ENCODE data around the gene TBL3. TPM values are rescaled to one million over a fixed set of nuclear protein-coding genes. Genes with fewer than 3 reads are reported as not detected.
A peak's percentile ranks its signal among the peaks of the same experiment; 100 is the strongest.
"Not testable (repeated sequence)": the region's sequence is repeated elsewhere in the genome, so short reads cannot be mapped to it uniquely, and the experiment has no call there.

TBL3 gene
- total RNA-seq, 2 experiments from 2014 or later = 27.7 to 28.7 TPM

DNA sequence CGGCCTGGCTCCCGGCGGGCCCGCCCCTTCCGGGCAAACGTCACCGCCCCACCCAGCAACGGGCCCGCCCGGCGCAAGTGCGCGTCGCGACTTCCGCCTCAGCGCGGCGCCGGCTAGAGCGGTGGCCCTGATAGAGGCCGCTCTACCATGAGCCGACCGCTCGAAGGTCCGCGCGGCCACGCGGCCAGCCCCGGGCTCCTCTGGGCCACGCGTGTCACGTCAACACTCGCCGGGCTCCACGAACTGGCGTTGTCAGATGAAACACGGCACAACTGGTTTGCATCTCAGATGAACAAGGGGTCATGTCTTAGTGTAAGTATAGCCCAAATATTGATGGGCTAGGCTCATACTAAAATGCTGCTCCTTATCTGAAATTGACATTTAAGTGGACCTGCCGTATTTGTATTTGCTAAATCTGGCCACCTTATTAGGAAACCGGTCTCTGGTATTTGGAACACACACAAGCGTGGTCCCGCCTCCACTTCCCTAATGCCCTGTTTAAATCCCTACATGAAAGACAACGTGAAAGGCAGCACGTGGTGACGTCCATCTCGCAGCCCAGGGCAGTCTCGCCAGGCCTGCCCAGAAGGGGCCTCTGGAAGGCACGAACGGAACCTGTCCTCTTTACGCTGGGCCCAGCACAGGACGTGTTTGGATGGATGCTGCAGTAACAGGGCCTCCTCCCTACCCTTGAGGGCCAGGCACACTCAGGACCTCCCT is 38.1 kb downstream of the TBL3 start, which contains the start of gene ZNF598:
Gene ZNF598, minus strand, starts transcription at position 31 of the 720 bp plus-strand sequence.
- H3K4me1 Mint-ChIP-seq = peaks cover 41% of the 10 kb centered on the region
- peak; percentile 83 for DNase-seq
- peaks cover 15% of the 10 kb centered on the region for H3K36me3 Mint-ChIP-seq (ENCODE audit: low read depth)
- H3K27ac Mint-ChIP-seq = peak within 1 kb of the TSS; percentile 88
- no peaks in the 10 kb centered on the region for H3K9me3 Mint-ChIP-seq
- POLR2A ChIA-PET = interaction anchor here (1.5 to 3.2 kb wide), 5 partner anchors 18 to 145 kb away, joined by 4 to 24 read pairs (median 14); partner anchors contain the start of genes RPS2, SYNGR3 and TRAF7
- H3K4me3 Mint-ChIP-seq = peak within 1 kb of the TSS; percentile 92
- H3K27me3 Mint-ChIP-seq = no peaks in the 10 kb centered on the region
- CTCF ChIA-PET = interaction anchor here (2.6 kb wide), 1 partner anchor 131 kb away, joined by 12 read pairs; no protein-coding TSS in a partner anchor

DNA sequence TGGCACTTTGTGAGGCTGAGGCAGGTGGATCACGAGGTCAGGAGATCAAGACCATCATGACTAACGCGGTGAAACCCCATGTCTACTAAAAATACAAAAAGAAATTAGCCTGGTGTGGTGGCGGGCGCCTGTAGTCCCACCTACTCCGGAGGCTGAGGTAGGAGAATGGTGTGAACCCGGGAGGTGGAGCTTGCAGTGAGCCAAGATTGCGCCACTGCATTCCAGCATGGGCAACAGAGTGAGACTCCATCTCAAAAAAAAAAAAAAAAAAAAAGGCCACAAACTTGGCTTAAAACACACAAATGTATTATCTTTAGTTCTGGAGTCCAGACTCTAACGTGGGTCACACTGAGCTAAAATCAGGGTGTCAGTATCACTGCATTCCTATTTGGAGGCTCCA is 39.9 kb downstream of the TBL3 start:
- not testable (repeated sequence) for H3K27me3 Mint-ChIP-seq
- CTCF ChIA-PET = interaction anchor here (1.0 to 1.9 kb wide), 3 partner anchors 11 to 129 kb away, joined by 3 to 6 read pairs (median 3); partner anchors contain the start of genes NTHL1 and TSC2

DNA sequence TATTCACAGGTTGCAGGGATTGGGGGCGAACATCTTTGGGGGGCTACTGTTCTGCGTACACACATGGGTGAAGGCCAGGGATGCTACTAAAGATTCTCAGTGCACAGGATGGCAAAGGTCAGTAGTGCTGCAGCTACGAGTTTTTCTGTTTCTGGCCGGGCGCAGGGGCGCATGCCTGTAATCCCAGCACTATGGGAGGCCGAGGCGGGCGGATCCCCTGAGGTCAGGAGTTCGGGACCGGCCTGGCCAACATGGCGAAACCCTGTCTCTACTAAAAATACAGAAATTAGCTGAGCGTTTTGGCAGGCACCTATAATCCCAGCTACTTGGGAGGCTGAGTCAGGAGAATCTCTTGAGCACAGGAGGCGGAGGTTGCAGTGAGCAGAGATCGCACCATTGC is 41.7 kb downstream of the TBL3 start:
- Mint-ChIP-seq H3K36me3 (ENCODE audit: low read depth) (peaks cover 6% of the 10 kb centered on the region), H3K4me1 (peaks cover 10% of the 10 kb centered on the region), H3K27me3 (peaks cover 3% of the 10 kb centered on the region), H3K9me3 (no peaks in the 10 kb centered on the region), H3K4me3 (no peak overlapping the region), H3K27ac (no peak overlapping the region)
- POLR2A ChIA-PET = interaction anchor here (1.6 kb wide), 1 partner anchor 34 kb away, joined by 4 read pairs; the partner anchor contains the start of genes NTHL1 and TSC2
- CTCF ChIA-PET = interaction anchor here (0.6 to 1.9 kb wide), 3 partner anchors 9 to 129 kb away, joined by 5 to 6 read pairs (median 6); no protein-coding TSS in a partner anchor
- no peak for DNase-seq

More for the DNA sequence above, 39.9 kb downstream of the TBL3 start:
- not testable (repeated sequence) for DNase-seq, H3K4me3 Mint-ChIP-seq, H3K9me3 Mint-ChIP-seq, H3K27ac Mint-ChIP-seq
- Mint-ChIP-seq H3K4me1 (peaks cover 28% of the 10 kb centered on the region), H3K36me3 (ENCODE audit: low read depth) (peaks cover 15% of the 10 kb centered on the region)
- POLR2A ChIA-PET = interaction anchor here (1.3 to 1.5 kb wide), 2 partner anchors 40 to 143 kb away, joined by 4 read pairs; partner anchors contain the start of gene TBL3

DNA sequence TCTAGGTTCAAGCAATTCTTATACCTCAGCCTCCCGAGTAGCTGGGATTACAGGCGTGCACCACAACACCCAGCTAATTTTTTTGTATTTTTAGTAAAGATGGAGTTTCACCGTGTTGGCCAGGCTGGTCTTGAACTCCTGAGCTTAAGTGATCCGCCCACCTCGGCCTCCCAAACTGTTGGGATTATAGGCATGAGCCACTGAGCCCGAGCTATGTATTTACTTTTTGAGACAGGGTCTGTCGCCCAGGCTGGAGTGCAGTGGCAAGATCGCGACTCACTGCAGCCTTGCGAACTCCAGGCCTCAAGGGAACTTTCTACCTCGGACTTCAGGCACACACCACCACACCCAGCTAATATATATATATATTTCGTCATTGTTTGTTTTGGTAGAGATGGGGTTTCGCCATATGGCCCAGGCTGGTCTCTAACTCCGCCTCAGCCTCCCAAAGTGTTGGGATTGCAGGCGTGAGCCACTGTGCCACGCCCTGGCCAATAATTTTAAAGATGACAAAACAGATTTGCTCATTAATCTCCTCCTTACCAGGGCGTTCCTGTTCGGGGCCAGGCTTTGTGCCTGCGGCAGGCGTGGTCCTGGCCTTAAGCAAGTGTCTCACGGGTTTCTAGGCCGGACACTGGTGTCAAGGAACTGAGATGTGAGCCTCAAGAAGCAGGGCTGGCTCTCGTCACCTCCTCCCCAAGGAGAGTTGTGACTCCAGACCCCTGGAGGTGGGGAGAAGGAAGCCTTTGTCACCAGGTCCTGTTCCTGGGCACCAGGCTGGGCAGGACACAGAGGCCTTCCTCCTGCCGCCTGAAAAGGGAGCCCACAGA is 43.5 kb downstream of the TBL3 start:
- POLR2A ChIA-PET = interaction anchor here (1.0 kb wide), 1 partner anchor 140 kb away, joined by 4 read pairs; the partner anchor contains the start of gene TRAF7
- H3K9me3 Mint-ChIP-seq = no peaks in the 10 kb centered on the region
- H3K36me3 Mint-ChIP-seq (ENCODE audit: low read depth) = no peaks in the 10 kb centered on the region
- no peak overlapping the region for H3K4me3 Mint-ChIP-seq
- H3K4me1 Mint-ChIP-seq = peaks cover 2% of the 10 kb centered on the region
- DNase-seq = no peak
- peaks cover 12% of the 10 kb centered on the region for H3K27me3 Mint-ChIP-seq
- CTCF ChIA-PET = interaction anchor here (0.7 to 2.0 kb wide), 6 partner anchors 7 to 125 kb away, joined by 3 to 10 read pairs (median 5); no protein-coding TSS in a partner anchor
- no peak overlapping the region for H3K27ac Mint-ChIP-seq

DNA sequence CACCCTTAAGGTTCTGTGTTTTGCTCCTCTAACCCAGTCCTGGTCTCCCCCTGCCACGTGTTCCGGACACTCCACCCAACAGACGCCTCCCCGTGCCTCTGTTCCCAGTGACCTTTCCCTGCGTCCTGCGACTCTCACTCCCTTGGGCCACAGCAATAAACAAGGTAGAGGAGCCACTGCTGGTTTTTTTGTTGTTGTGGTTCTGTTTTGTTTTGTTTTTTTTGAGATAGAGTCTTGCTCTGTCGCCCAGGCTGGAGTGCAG is 44.0 kb downstream of the TBL3 start:
- Mint-ChIP-seq H3K36me3 (ENCODE audit: low read depth) (no peaks in the 10 kb centered on the region), H3K27ac (no peak overlapping the region), H3K4me1 (peaks cover 2% of the 10 kb centered on the region), H3K9me3 (no peaks in the 10 kb centered on the region), H3K4me3 (no peak overlapping the region), H3K27me3 (peaks cover 16% of the 10 kb centered on the region)
- ChIA-PET CTCF (interaction anchor here (0.7 to 2.0 kb wide), 3 partner anchors 12 to 124 kb away, joined by 3 to 10 read pairs (median 9); partner anchors contain the start of gene PKD1), POLR2A (interaction anchor here (1.1 kb wide), 1 partner anchor 131 kb away, joined by 6 read pairs; no protein-coding TSS in a partner anchor)
- DNase-seq = no peak

DNA sequence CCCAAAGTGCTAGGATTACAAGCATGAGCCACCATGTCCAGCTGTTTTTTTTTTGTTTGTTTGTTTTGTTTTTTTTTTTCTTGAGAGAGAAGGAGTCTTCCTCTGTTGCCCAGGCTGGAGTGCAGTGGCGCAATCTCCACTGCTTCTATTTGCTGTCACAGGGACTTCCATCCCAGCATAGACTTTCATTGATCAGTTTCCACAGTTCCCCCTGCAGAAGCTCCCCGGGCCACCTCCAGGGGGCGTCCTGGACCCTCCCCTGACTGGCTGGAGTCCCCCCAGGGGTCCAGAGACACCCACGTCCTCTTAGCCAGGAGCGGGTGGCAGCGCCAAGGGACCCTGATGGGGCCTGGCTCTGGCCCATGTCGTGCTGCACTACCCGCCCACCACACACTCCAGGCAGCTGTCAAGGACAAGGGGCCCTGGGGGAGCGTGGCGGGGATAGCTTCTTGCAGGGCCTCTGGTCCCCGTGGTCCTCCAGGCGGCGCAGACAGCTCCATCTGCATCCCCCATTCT is 44.6 kb downstream of the TBL3 start:
- Mint-ChIP-seq H3K4me3 (no peak overlapping the region), H3K36me3 (ENCODE audit: low read depth) (no peaks in the 10 kb centered on the region), H3K27ac (no peak overlapping the region), H3K27me3 (peaks cover 19% of the 10 kb centered on the region), H3K9me3 (no peaks in the 10 kb centered on the region), H3K4me1 (peaks cover 2% of the 10 kb centered on the region)
- POLR2A ChIA-PET = interaction anchor here (1.1 to 1.4 kb wide), 2 partner anchors 131 to 139 kb away, joined by 4 to 6 read pairs; partner anchors contain the start of gene TRAF7
- CTCF ChIA-PET = interaction anchor here (0.7 to 2.0 kb wide), 4 partner anchors 13 to 138 kb away, joined by 3 to 10 read pairs (median 6); partner anchors contain the start of gene PKD1
- no peak for DNase-seq

DNA sequence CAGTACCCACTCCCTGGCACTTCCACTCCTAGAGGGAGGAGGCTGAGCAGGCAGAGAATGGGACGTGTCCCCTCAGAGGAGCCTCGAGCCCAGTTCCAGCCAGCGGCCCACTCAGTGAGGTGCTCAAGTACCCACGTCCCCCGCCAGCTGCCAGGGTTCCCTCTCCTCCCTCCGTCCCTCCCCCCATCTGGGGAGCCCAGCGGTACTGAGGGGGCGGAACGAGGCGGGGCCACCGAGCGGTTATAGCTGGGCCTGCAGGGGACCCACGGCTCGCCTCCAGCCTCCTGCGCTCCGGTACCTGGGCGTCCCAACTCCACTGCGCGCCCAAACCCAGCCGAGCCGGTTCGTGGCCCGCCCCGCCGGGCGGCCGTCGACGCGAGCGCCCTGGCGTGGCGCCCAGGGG is 47.7 kb downstream of the TBL3 start, which contains the start of gene NPW:
Gene NPW, plus strand, starts transcription at position 268 of the 403 bp plus-strand sequence.
- DNase-seq = no peak
- Mint-ChIP-seq H3K4me1 (peaks cover 14% of the 10 kb centered on the region), H3K27me3 (peaks cover 31% of the 10 kb centered on the region), H3K4me3 (no peak within 1 kb of the TSS), H3K36me3 (ENCODE audit: low read depth) (no peaks in the 10 kb centered on the region), H3K9me3 (no peaks in the 10 kb centered on the region), H3K27ac (no peak within 1 kb of the TSS)
- ChIA-PET CTCF (interaction anchor here (1.2 to 1.6 kb wide), 3 partner anchors 28 to 127 kb away, joined by 4 to 7 read pairs (median 6); partner anchors contain the start of genes NTHL1 and TSC2), POLR2A (interaction anchor here (2.5 kb wide), 1 partner anchor 136 kb away, joined by 8 read pairs; the partner anchor contains the start of gene TRAF7)

DNA sequence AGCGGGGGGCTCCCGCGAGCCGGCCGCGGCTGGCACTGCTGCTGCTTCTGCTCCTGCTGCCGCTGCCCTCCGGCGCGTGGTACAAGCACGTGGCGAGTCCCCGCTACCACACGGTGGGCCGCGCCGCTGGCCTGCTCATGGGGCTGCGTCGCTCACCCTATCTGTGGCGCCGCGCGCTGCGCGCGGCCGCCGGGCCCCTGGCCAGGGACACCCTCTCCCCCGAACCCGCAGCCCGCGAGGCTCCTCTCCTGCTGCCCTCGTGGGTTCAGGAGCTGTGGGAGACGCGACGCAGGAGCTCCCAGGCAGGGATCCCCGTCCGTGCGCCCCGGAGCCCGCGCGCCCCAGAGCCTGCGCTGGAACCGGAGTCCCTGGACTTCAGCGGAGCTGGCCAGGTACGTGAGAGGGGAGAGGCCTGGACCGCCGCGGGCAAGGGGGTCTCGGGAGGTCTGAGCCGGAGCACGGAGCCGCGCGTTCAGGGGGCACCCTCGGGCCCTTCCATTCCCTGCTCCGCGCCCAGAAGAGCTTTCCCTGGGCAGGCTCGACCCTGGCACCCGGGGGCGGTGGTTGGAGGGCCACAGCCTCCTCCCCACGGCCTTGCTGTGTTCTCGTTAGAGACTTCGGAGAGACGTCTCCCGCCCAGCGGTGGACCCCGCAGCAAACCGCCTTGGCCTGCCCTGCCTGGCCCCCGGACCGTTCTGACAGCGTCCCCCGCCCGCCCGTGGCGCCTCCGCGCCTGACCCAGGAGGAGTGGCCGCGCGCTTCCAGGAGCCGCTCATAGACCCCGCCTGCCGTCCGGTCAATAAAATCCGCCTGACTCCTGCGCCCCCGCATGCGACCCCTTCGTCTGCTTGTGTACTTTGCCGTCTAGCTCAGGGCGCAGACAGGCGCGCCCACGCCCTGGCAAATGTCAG is 48.3 kb downstream of the TBL3 start:
- no peaks in the 10 kb centered on the region for H3K9me3 Mint-ChIP-seq
- POLR2A ChIA-PET = interaction anchor here (2.5 kb wide), 1 partner anchor 135 kb away, joined by 8 read pairs; the partner anchor contains the start of gene TRAF7
- peaks cover 14% of the 10 kb centered on the region for H3K4me1 Mint-ChIP-seq
- no peak overlapping the region for H3K4me3 Mint-ChIP-seq
- DNase-seq = no peak
- H3K36me3 Mint-ChIP-seq (ENCODE audit: low read depth) = no peaks in the 10 kb centered on the region
- CTCF ChIA-PET = interaction anchor here (1.2 to 5.5 kb wide), 4 partner anchors 27 to 127 kb away, joined by 4 to 79 read pairs (median 6); partner anchors contain the start of genes NTHL1 and TSC2
- H3K27ac Mint-ChIP-seq = no peak overlapping the region
- peaks cover 34% of the 10 kb centered on the region for H3K27me3 Mint-ChIP-seq

DNA sequence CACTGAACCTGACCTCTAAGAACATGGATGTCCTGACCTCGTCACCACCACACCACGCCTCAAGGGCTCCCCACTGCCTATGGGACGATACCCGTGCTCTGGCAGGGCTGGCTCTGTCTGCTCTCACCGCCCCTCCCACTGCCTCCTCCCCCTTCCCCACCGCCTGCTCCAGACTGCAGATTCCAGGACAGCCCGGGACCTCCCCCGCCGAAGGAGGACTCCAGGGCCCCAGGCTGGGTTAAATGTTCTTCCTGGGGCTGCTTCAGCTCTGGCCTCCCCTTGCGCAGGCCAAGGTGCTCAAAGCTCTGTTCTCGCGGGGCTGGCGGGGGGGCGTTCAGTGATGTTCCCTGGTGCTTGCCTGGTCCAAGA is 50.9 kb downstream of the TBL3 start:
- Mint-ChIP-seq H3K4me3 (peak overlapping the region; percentile 64), H3K27me3 (peaks cover 44% of the 10 kb centered on the region), H3K36me3 (ENCODE audit: low read depth) (no peaks in the 10 kb centered on the region), H3K9me3 (no peaks in the 10 kb centered on the region), H3K27ac (no peak overlapping the region), H3K4me1 (peaks cover 18% of the 10 kb centered on the region)
- CTCF ChIA-PET = interaction anchor here (0.6 to 5.5 kb wide), 18 partner anchors 8 to 509 kb away, joined by 3 to 79 read pairs (median 4); partner anchors contain the start of genes CEMP1, NTHL1, TRAF7 and TSC2
- POLR2A ChIA-PET = interaction anchor here (0.6 to 1.6 kb wide), 8 partner anchors 14 to 132 kb away, joined by 3 to 8 read pairs (median 4); partner anchors contain the start of genes NTHL1, TRAF7 and TSC2
- DNase-seq = no peak

DNA sequence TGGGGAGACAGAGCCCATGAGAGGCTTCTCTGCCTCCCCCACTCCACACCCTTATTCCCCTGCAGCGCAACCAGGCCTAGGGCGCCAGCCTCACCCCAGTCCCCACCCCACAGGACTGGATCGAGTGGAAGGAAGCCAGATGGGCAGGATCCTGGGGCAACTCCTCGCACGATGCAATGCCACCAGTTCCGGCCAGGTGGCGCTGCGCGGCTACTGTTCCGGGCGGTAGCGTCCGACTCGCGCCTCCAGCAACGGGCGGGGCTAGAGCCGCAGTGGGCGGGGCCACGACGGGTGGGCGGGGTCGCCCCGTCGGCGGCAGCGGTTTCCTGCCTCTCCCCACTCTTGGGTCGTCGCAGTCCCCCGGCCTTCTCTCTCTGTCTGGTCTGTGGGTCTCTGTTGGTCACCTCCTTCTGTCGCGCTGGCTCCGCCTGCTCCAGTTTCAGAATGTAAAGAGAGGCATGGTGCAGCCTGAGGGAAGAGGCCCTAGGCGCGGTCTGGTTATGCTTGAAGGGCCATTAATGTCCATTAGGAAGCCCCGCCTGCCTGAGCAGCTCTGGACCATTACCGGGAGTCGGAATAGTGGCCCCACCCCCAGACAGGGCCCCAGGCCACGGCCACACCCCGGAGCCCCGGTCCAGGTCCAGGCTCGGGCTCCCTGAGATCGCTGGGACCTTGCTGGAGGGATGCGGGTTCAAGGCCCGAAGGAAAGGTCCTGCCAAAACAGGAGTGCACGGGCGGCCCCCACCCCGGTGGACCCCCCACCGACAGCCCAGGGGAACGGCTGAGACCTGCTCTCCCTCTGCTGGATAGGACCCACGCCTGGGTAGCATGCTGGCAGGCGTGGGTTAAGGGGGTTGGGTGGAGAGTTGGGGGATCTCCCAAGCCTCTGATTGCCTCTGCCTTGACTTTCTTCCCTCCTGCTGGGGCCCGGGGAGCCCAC is 51.5 kb downstream of the TBL3 start:
- peak overlapping the region; percentile 58 for H3K27ac Mint-ChIP-seq
- DNase-seq = peak; percentile 97
- ChIA-PET POLR2A (interaction anchor here (0.6 to 1.6 kb wide), 8 partner anchors 15 to 132 kb away, joined by 3 to 8 read pairs (median 4); partner anchors contain the start of genes NTHL1, TRAF7 and TSC2), CTCF (interaction anchor here (0.6 to 5.5 kb wide), 18 partner anchors 9 to 508 kb away, joined by 3 to 79 read pairs (median 4); partner anchors contain the start of genes CEMP1, NTHL1, TRAF7 and TSC2)
- peaks cover 19% of the 10 kb centered on the region for H3K4me1 Mint-ChIP-seq
- no peaks in the 10 kb centered on the region for H3K36me3 Mint-ChIP-seq (ENCODE audit: low read depth)
- peaks cover 47% of the 10 kb centered on the region for H3K27me3 Mint-ChIP-seq
- no peaks in the 10 kb centered on the region for H3K9me3 Mint-ChIP-seq
- H3K4me3 Mint-ChIP-seq = peak overlapping the region; percentile 64

Measured in activated CD4-positive, alpha-beta memory T cell treated with anti-CD3 and anti-CD28 coated beads, Interleukin-2, amount 10 ng/mL, durations not matched to agents 7 days and 5 days (primary cell).